Right hindlimb (tissue), 1 donor: ENCODE measurements around the gene GALNT2.

Experiments used
- DNase-seq: peaks from one replicate; pipeline ENCODE4 v3.0.0-alpha.2; 2018

The GALNT2 gene

DNA sequence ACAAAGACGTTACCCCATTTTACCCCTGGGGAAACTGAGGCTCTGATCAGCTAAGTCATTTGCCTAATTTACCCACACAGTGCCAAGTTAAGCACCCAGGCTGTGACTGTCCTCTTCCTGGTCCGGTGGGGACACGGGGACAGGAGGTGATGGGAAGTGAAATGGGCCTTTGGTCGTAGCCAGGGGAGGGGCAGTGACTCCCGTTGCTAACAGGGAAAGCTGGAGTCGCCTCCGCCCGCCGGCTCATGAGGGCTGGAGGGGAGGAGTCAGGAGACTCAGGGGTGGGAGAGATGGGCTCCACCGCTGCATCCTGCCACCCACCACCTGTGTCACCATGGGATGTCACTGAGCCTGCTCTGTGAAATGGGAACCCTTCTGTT, 219.8 kb downstream of the GALNT2 start:
- no peak for DNase-seq

DNA sequence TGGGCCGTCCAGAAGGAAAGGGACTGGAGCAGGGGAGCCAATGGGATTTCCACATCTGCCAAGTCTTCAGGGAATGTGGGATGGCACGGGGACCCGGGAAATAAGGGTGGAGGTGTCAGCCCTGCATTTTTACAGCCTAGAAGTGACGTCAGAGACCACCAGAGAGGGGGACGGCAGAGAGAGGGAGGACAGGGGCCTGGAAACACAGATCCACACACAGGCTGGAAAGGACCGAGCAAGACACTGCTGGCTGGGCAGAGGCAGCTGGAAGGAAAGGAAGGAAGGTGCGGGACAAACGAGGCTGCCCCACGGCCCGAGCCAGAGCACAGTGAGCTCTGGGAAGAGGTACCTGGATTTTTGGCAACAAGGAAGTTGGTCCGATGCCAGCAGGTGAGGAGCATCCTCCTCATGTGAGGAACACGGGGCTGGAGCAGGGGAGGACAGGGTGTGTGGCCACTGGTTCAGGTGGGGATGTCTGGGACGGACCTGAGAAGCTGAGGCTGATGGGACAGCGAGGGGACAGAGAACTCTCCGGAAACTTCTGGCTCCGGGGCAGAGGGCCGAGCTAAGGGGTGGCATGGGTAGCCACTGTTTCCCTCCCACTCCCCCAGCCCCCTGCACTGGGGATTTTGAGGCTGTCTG, 220.8 kb downstream of the GALNT2 start:
- no peak for DNase-seq

DNA sequence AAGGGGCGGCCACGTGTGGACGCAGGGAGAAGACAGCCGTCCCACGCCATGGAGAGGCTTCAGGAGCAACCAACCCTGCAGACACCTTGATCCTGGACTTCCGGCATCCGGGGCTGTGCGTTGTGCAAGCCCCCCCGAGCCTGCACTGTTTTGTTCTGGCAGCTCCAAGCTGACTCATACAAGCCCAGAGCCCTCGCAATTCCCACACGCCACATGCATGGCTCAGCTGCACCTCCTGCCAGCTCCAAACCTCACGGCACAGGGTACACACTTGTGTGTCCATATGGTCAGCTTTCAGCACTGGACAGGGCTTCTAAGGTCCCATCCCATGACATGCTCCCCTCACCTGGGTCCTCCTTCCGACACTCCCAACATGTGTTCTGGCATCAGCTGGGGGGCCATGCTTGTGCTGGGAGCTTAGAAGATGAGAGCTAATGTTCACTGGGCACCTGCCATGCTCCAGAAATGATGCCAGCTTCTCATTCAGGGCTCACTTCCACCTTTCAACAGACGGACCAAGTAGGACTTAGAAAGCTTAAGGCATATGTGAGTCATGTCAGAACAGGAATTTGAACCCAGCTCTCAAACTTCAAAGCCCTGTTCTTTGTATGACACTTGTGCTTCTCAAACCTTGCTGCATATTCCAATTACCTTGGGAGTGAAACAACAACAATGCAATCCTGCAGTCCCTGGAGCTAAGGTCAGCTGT, 221.8 kb downstream of the GALNT2 start:
- no peak for DNase-seq

DNA sequence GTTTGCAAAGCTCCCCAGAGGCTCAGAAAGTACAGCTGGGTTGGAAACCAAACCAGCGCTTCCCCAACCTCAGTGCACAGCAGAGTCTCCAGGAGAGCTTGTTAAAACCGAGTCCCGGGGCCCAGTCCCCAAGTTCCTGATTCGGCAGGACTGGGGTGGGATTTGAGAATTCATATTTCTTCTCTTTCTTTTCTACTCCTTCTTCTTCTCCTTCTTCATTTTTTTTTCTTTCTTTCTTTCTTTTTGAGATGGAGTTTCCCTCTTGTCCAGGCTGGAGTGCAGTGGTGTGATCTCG, 222.3 kb downstream of the GALNT2 start:
- DNase-seq = no peak

DNA sequence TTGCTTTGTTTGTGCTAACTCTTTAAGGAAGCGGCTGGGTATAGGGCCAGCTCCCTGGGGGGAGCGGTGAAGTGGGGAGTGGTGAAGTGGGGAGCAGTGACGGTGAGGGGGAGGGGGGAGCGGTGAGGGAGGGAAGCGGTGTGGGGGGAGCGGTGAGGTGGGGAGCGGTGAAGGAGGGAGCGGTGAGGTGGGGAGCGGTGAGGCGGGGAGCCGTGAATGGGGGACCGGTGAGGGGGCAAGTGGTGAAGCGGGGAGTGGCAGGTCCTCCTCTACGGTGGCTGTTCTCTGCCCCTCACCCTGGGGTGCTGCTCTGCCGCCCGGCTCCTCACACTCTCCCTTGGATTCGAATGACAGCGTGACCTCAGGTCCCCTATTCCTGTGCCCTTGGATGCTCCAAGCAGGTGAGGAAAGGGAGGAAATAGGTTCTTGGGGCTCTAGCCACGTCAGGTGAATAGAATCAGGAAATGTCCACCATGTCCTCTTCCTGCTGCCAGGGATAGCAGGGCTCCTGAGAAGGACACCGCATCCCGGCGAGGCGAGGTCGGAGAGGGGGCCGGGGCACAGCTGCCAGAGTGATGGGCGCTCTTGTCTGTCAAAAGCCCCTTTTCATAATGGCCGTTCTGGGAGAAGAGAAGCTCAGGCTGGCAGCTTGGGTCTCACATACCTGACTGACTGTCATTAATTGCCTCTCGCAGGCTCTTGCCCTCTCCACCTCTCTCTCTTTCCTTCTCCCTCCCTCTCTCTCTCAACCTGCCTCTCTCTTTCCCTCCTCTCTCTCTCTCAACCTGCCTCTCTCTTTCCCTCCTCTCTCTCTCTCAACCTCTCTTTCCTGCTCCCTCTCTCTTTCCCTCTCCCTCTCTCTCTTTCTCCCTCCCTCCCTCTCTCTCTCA, 224.9 kb downstream of the GALNT2 start:
- no peak for DNase-seq

DNA sequence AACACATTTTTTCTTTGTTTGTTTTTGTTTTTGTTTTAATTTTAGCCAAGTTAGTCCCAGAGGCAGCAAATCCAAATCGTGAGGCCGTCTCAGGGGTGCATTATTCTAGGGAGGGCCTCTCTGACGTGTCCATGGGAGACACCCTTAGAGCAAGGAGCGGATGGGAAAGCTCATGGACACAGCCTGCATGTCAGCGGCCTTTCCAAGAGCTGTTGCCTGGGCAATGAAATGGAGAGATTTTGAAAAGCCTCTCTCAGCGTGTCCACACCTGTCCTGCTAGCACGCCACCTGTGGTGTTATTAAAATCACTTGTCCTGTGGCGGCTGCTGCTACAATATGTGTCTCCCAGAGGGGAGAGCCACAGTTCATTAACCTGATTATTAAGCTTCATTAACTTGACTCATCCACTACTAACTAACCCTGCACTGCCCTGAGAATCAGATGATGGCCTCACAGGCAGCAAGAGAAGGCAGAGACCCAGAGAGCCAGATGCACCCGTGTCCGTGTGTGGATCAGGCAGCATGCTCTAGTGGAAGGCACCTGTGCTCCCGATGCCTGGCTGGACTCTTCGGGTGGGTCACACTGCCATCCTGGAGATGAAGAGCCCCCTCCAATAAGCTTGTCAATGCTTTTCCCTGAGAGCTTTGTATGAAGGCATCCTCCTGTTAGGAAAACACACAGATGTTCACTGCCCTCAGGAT, 225.8 kb downstream of the GALNT2 start:
- DNase-seq = no peak

DNA sequence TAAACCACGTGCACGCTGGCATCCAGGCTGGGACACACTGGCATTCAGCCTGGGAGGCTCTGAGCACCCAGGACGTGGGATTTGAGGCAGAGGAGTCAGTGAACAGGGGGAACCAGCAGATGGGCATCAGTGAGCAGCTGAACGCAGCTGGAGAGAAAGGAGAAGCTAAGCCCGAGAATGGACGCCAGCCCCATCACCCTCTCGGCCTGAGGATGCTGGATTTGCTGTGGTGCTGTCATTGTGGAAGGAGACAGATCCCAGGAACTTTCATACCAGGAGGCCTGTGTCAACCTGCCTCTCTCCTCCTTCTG, 226.3 kb downstream of the GALNT2 start:
- peak; percentile 69 for DNase-seq

DNA sequence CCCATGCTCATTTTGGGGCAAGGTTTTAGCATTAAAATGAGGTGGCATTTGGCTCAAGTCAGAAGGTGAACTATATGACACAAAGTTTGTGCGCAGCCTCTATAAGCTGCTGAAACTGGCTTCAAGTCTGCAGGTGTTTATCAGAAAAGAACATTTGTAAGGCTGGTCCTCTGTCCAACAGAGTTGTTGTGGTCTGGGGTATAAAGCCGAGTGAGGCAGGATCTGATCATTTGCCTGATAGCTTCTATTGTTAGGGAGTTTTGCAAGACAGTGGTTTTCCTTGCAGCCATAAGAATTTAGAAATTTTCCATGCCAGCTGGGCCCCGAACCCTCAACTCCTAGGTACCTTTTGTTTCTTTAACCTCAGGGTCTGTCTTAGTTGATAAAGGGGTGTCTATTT, 228.3 kb downstream of the GALNT2 start:
- DNase-seq = no peak

DNA sequence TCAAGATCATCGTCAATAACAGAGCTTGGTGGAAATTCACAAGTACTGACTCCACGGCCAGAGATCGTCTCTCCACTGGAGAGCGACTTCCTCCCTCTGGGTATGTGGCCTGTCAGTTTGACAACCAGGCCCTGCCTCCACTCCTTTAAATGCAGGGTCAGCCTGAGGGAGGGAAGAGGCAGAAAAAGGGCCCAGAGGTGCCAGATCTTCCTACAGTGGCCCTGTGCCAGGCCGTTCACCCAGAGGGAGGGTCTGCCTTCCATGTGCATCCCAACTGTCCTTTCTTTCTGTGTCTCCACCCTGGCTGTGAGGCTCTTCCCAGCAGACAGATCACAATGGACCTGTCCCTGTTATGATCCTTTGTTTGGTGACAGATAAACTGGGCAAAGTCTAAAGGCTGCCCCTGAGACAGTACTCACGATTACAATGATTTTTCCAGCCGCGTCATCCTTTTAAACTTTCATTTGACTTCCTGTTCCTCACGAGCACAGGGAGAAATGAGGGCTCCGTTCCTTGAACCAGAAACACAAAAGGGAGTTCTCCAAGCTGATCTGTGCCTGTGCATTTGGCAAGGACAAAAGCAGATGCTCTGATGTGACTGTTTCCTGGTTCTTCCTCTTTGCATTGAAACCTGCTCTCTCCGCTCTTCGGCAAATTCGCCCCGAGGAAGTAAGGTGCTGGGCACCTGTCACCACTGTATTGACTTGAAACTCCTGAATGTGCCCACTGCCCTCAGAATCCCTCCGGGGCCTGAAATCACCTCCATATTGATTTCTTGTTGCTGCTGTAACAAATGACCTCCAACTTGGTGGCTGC, 232.4 kb downstream of the GALNT2 start:
- no peak for DNase-seq

DNA sequence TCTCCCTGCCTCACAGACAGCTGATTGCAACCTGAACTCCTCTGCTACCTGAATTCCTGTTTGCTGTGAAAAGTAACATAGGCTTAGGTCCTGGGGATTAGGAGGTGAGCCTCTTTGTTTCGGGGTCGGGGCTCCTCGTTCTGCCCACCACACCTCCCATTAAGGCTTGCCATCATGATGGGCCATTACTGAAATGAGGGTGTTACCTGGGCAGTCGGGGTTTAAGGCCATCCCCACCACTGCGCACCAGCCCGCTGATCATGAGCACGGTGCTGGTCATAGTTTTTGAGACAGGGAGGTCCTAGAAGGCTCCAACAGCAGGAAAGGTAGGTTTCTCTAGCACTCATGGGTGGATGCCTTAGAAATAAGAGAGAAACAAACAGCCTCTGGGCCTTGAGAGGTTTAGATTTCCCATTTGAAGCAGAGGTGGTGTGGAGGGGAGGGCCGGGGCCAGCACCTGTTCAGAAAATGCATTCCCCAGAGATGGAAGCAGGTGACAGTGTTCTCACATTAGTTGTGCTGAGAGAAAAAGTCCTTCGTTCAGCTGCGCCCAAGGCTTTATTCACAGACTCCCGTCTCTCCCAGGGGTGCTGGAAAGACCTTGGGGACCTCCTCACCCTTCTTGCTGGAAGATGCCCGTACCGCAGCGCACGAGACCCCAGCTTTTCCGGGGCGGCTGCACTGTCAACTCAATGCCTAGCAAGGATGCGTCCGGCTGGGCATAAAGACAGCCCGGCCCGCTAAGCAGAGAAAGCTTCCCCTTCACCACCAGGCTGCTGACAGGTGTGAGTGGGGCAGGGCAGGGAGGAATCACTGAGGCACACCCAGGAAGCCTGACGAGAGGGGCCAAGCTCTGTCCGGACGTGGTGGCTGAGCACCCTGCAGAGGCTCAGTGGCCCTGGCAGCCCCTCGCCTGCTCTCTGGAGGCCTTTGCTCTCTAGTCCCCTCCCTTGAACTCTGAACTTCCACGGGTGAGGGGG, 233.6 kb downstream of the GALNT2 start:
- DNase-seq = no peak

DNA sequence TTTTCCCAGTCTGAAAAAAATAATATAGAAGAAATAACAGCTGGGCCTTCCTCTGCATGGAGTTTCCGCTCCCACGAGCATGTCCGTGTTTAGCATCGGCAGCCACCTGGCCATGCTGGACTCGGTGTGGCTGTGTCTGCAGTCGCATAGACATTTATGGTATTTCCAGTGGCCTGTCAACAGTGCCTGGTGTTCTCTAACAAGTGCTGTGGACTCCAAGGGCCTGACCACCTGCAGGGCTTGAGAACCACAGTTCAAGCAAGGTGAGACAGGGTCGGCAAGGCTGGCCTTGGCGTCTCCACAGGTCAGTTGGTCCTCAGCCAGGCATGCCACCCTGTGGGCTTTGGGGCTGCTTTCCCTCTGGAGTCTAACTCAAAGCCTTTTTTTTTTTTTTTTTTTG, 234.3 kb downstream of the GALNT2 start:
- no peak for DNase-seq

DNA sequence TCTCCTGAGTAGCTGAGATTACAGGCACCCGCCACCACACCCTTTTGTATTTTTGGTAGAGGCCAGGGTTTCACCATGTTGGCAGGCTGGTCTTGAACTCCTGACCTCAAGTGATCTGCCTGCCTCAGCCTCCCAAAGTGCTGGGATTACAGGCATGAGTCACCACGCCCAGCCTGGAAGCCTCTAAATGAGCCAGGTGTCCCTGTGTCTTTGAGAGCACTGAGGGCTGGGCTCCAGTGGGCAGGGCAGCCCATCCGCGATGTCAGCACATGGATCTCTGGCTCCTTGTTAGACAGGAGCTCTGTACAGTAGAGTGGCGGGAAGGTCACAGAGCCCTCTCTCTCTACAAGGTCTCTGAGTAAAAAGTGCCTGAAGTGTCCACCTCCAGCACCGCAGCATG, 234.8 kb downstream of the GALNT2 start:
- no peak for DNase-seq

DNA sequence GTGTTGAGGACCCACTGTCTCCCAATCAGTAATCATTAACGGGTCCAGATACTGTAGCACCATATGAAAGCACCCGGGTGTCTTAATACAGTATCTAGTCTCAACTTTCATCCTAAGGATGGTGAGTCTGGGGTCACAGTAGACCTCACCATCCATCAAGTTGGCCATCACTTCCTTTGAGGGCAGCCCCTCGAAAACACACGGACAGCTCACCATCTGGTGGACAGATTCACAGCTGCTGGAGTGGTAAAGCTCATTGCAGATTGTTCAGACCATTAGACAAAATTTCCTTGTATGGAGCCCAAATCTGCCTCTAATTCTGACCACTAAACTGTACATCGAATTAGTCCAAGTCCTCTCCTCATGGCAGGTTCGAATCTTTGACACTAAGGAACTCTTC, 236.0 kb downstream of the GALNT2 start:
- DNase-seq = no peak

DNA sequence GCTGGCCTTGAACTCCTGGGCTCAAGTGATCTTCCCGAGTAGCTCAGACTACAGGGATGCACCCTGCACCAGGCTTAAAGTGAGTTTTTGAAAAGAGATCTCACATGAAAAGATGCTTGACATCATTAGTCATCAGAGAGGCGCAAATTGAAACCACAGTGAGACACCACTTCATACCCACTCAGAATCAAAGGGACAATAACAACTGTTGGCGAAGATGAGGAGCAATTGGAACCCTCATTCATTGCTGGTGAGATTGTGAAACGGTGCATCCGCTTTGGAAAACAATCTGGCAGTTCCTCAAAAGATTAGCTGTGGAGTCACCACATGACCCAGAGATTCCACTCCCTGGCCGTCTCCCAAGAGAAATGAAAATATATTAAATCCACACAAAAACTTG, 236.8 kb downstream of the GALNT2 start:
- DNase-seq = no peak

DNA sequence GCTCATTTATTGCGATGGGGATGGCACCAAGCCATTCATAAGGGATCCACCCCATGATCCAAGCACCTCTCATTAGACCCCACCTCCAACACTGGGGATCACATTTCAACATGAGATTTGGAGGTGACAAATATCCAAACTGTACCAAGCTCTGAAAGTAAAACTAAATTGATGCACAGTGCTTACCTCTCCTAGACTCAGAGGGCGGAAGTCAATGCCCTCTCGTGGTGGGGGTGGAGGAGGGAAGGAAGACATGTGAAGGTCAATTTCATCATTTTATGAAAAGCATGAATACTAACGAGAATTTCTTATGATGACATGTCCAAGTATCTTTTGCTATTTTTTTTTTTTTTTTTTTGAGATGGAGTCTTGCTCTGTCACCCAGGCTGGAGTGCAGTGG, 239.1 kb downstream of the GALNT2 start:
- no peak for DNase-seq

DNA sequence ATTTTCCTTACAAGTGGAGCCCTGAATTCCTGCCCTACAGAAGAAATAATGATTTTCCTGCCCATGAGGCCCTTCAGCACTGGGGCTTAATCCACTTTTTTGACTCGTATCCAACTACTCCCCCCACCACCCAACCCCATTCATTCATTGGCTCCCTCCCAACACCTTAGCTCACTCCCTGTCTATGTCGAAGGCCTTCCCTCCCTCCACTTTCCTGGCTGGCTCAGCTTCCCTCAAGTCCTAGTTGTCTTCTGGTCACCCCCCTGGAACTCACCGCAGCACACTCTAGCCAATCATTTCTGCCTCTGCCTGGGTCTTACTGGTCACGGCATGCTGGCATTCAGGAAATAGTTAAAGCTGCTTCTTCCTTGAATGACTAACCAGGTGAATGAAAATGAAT, 240.2 kb downstream of the GALNT2 start:
- no peak for DNase-seq

DNA sequence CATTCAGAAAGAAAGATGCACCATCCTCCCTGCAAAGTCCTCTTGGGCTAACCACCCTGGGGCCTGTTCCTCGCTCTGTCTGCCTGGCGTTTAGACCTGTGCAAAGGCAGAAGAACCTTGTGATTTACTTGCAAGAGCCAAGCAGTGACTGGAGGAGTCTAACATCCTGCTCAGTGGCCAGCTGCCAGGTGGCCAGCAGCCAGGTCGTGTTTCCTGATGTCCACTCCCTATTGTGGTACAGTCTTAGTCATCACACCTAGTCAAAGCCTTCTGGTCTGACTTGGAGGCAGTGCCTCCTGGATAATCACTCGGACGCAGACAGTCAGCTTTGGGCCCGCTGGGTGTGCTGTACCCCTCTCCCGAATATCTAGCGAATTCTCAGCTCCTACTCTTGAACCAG, 241.0 kb downstream of the GALNT2 start:
- peak; percentile 59 for DNase-seq

DNA sequence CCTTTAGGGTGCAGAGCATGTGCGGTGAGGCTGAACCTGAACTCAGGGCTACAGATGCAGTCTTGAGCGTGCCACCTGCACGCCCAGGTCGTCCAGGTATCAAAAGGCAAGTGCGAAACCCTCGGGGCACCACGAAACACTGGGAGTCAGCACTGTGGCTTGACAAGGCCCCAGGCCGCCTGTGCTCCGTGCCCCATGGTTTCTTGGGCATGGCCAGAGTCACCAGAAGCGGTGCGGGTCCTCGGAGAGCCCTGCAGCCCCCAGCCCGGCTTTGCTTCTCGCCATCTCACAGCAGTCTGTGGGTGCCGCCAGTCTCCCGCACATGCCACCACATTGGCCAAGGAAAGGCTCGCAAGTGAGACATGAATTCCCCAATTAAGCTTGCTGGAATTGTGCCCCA, 241.8 kb downstream of the GALNT2 start:
- no peak for DNase-seq

DNA sequence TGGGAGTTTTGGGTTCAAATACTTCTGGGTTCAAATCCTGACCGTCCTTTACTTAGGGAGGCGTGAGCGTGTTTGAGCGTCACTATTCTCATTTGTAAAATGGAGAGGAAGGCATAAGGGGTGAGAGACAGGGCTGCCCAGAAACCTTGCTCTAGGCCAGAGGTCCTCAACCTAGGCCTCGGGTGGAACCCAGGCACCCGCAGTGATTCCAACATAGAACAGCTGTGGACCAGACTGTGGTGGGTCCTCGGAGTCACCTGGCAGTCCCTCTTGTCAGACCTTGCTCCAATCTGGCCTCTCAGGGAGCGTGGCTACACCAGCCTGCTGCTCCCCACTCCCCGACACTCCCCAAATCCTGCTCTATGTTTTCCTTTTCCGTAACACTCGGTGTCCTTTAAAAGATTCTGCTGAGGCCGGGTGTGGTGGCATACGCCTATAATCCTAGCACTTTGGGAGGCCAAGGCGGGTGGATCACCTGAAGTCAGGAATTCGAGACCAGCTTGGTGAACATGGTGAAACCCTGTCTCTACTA, 242.7 kb downstream of the GALNT2 start:
- DNase-seq = no peak

DNA sequence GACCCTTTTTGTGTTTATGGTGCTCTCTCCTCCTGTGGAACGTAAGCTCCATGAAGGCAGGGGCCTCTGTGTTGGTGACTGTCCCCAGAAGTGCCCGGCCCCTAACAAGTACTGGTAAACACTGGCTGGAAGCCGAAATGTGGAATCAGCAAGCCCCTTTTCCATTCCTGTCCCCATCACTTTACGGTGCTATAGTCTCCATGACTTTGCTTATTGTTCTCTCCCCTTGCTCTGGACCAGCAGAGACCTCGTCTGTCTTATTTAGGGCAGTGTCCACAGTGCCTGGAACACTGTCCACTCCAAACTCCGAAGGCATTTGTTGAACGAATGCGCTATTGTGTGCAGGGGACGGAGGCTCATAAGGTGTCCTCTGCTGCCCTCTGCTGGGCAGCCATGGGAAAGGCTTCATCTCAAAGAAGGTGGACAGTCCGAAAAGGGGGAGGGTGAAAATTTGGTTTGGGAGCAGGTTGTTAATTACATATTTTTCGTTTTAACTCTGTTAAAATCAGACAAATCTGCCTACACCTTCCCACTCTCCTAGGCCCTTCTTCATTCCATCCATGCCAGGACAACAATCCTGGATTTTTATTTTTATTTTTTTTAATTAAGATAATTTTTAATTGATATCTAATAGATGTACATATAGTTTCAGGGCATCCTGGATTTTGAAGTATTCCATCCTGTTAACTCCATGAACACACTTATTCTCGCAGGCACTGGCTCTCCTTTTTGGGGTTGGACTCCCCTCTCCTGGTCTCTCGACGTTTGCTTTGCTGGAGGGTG, 243.5 kb downstream of the GALNT2 start:
- DNase-seq = peak; percentile 82
